DOHH2 (cell line): ENCODE data around the gene LRRC73.

Experiments used
- EZH2phosphoT487 ChIP-seq: fragments of 200-600 bp; sonication (generic); IDR thresholded peaks from 2 replicates; pipeline ENCODE4 v1.6.1; 2017; ENCODE audit warnings: borderline replicate concordance, mild to moderate bottlenecking, antibody characterized with exemption, low read length, moderate library complexity, mixed read lengths
- TF ChIP-seq, protein P1 (sequence below): fragments of 200-600 bp; sonication (generic); IDR thresholded peaks from one replicate; pipeline ENCODE4 v1.5.1; 2014; ENCODE audit warnings: antibody characterized with exemption, mild to moderate bottlenecking, low read depth, low read length; ENCODE audit not compliant: poor library complexity, severe bottlenecking

DNA sequence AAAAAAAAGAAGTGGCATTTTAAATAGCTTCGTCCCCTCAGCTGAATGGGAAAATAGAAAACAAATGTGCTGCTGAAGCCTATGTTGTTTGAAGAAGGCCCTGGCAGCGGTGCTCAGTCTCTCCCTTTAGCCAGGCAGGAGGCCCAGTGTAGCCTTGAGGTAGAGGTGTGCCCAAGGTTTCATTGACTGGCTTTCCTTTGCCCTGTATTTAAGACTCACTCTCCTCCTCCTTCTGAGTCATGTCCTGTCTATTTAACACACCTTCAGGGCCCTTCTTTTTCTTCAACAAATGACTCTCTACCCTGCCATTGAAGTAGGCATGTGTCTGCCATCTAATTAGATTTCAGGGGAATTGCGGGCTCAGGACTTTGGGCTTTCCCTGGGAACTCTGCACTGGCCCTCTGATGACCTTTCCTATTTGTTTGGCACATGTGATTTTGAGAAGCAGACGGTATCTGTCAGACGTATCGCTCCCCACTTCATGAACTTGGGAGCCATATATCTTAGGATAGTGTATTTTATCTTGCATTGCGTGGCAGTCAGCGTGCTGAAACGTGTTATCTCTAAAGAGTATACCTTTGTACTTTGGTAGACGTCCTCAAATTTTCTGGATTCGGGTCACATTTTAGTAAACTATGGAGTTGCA lies 28.4 kb downstream of the LRRC73 start:
- TF ChIP-seq, protein P1, sequence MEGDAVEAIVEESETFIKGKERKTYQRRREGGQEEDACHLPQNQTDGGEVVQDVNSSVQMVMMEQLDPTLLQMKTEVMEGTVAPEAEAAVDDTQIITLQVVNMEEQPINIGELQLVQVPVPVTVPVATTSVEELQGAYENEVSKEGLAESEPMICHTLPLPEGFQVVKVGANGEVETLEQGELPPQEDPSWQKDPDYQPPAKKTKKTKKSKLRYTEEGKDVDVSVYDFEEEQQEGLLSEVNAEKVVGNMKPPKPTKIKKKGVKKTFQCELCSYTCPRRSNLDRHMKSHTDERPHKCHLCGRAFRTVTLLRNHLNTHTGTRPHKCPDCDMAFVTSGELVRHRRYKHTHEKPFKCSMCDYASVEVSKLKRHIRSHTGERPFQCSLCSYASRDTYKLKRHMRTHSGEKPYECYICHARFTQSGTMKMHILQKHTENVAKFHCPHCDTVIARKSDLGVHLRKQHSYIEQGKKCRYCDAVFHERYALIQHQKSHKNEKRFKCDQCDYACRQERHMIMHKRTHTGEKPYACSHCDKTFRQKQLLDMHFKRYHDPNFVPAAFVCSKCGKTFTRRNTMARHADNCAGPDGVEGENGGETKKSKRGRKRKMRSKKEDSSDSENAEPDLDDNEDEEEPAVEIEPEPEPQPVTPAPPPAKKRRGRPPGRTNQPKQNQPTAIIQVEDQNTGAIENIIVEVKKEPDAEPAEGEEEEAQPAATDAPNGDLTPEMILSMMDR, result no peak
- TF ChIP-seq EZH2phosphoT487, result no peak
